ENCODE measurements around the gene FAM114A1.
"Not testable (repeated sequence)": the region's sequence is repeated elsewhere in the genome, so short reads cannot be mapped to it uniquely, and the experiment has no call there.

The FAM114A1 gene

DNA sequence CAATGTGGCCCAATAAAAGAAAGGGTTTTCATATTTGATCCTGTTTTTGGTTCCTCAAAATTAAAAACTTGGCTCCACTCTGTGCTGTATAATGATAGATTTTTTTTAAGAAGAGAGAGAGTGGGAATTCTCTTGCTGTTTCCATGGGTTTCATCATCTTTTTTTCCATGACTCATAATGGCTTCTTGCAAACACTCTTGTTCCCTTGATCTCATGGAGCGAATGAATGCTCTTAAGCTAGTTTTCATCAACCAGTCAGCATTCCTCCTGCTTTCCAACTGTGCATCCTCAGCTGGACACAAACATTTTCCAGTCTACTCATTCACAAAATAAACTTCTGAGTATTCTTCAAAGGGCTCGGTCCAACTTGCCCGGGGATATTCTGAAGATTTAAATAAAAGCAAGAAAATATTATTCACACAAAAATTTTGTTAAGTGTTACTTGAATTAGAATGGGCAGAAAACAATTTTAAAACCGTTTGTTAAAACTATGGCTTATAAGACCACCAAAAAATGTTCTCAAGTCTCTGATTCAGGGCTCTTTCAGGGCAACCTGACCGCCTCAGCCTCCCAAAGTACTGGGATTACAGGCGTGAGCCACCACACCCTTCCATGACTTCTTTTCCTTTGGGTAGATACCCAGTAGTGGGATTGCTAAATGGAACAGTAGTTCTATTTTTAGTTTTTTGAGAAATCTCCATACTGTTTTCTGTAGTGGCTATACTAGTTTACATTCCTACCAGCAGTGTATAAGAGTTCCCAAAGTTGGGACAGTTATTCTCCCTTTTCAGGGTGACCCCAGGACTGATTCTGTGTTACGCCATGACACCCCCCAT is 99.9 kb downstream of the FAM114A1 start:
- no peak for DNase-seq (ENCODE audit: low read depth in 2 of 2)

- no peak for DNase-seq (ENCODE audit: low read depth in 2 of 2)
These were observed 101.1 kb downstream of the FAM114A1 start for GRCh38 chr4:38968668-38969067.

- DNase-seq (ENCODE audit: low read depth in 2 of 2), result no peak
These were observed 108.7 kb downstream of the FAM114A1 start for GRCh38 chr4:38976308-38976707.

- no peak for DNase-seq (ENCODE audit: low read depth in 2 of 2)
These were observed 111.5 kb downstream of the FAM114A1 start for GRCh38 chr4:38979081-38979480.

- DNase-seq (ENCODE audit: low read depth in 2 of 2), result no peak
These were observed 112.1 kb downstream of the FAM114A1 start for GRCh38 chr4:38979511-38980230.

DNA sequence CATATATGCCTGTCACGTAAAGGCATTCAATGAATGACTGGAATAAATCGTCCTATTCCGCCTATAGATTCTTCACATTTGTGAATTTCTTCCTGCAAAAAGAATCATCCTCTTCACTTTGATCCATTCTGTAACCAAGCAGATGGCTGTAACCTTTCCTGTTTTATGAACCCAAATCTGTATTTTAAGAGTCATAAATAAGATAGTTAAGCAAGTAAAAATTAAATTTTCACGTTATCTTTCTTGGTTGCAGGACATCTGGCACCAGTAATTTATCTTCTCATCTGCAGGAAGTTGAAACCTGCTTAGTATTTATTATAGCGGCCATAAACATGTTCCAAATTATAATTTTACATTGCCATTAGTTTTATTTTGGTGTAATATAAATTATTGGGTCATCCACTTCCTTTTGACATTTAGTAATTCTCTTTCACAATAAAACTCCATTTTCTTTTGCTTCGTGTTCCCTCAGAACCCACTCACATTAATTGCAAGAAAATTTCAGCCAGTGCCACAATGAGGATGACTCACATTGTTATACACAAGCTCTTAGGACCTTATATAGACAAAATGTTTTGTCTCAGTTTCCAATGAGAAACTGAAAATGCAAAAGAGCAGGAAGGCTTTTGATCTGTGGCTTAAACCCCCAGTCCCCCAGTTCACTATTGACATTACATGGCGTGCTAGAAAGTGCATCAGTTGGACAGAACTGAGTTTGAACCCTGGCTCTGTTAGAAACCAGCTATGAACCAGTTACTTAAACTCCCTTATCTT is 113.5 kb downstream of the FAM114A1 start:
- DNase-seq (ENCODE audit: low read depth in 2 of 2), result no peak

GRCh38 chr4:38982361-38983095 is 114.9 kb downstream of the FAM114A1 start:
- no peak for DNase-seq (ENCODE audit: low read depth in 2 of 2)

- DNase-seq (ENCODE audit: low read depth in 2 of 2), result no peak
These were observed 115.7 kb downstream of the FAM114A1 start for GRCh38 chr4:38983291-38983690.

GRCh38 chr4:38983787-38984598 is 116.4 kb downstream of the FAM114A1 start:
- DNase-seq (ENCODE audit: low read depth in 2 of 2), result no peak

DNA sequence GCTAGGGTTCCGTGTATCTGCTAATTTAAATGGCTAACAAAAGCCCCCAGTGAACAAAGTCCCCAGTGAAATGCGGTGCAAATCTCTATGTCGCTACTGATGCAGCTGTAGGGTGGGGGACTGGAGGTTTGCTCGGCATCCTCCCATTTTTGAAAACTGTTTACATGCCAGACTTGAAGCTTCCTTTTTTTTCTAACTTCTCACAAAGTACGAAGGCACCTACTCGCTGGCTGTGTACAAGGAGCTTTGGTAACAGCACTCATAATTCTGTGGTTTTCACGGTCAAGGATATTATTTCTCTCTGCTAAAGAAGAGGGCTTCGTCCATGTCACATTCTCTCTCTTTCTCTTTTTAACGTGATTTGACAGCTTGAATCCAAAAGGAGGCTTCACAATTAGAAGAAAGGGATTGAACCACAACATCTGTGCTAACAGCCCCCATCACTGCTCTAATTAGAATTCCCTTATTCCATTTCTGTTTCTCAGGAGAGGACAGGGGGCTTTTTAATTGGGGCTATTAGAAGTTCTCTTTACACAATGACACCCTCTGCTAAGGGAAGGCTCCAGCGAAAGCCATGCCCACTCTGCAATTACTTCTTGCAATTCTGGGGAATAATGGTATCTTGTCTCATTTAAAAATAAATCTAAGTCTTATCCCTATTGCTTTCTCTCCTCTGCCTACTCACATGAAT is 117.9 kb downstream of the FAM114A1 start:
- no peak for DNase-seq (ENCODE audit: low read depth in 2 of 2)

DNA sequence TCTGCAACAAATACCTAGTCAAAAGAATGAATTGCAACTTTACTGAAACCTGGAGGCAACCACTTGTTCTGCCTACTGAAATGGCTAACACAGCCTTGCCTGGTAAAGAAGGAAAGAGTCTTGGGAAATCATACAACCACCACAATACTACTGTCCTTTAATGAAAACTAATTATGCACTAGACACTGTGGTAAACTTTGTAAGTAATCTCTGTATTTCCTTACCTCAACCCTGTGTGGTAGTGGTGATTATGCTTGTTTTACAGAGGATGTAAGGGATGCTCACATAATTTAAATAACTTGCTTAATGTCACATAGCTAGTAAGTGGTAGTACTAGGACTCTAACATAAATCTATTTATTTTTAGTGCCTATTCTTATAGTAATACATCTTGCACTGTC is 119.9 kb downstream of the FAM114A1 start:
- DNase-seq (ENCODE audit: low read depth in 2 of 2), result no peak

GRCh38 chr4:38988353-38988752 is 120.7 kb downstream of the FAM114A1 start:
- not testable (repeated sequence) for DNase-seq (ENCODE audit: low read depth in 2 of 2)

- DNase-seq (ENCODE audit: low read depth in 2 of 2), result no peak
These were observed 121.9 kb downstream of the FAM114A1 start for GRCh38 chr4:38989487-38989886.

- no peak for DNase-seq (ENCODE audit: low read depth in 2 of 2)
These were observed 122.6 kb downstream of the FAM114A1 start for GRCh38 chr4:38990241-38990640.

GRCh38 chr4:38993683-38994082 is 126.1 kb downstream of the FAM114A1 start:
- no peak for DNase-seq (ENCODE audit: low read depth in 2 of 2)

DNA sequence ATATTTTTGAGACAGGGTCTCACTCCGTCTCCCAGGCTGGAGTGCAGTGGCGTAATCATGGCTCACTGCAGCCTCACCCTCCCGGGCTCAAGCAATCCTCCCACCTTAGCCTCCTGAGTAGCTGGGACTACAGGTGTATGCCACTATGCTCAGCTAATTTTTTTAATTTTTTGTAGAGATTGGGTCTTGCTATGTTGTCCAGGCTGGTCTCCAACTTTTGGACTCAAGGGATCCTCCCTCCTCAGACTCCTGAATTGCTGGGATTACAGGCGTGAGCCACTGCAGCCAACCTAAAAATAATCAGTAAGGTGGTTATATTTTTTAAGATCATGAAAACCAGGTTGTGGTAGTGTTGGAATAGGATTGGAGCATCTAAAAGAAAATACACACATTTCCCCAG is 126.5 kb downstream of the FAM114A1 start:
- DNase-seq (ENCODE audit: low read depth in 2 of 2), result no peak
